HepG2 (cell line): ENCODE data around the gene POLR2H. TPM values are rescaled to one million over a fixed set of nuclear protein-coding genes. Genes with fewer than 3 reads are reported as not detected.
A peak's percentile ranks its signal among the peaks of the same experiment; 100 is the strongest.

ENCODE experiments used
- CAMTA2 ChIP-seq: sonication (generic); formaldehyde crosslinking; IDR thresholded peaks from 2 replicates; pipeline ENCODE4 v1.4.0; 2020; ENCODE audit warnings: mild to moderate bottlenecking, missing genetic modification reagents, borderline replicate concordance
- CENPBD1 ChIP-seq: sonication (generic); formaldehyde crosslinking; IDR thresholded peaks from 2 replicates; pipeline ENCODE4 v1.8.0; 2022; ENCODE audit warnings: missing genetic modification reagents, low read depth, mild to moderate bottlenecking, borderline replicate concordance
- ESRRA ChIP-seq: sonication (generic); formaldehyde crosslinking; IDR thresholded peaks from 2 replicates; pipeline ENCODE4 v1.5.1; 2020; ENCODE audit warnings: mild to moderate bottlenecking, low read depth, missing genetic modification reagents
- GFI1 ChIP-seq: sonication (generic); formaldehyde crosslinking; IDR thresholded peaks from 2 replicates; pipeline ENCODE4 v1.5.0; 2020; ENCODE audit warnings: missing genetic modification reagents, mild to moderate bottlenecking, borderline replicate concordance
- HDAC1 ChIP-seq: sonication (generic); formaldehyde crosslinking; IDR thresholded peaks from 2 replicates; pipeline ENCODE4 v1.5.1; 2020; ENCODE audit warnings: mild to moderate bottlenecking, missing genetic modification reagents
- HIC2 ChIP-seq: sonication (generic); formaldehyde crosslinking; IDR thresholded peaks from 2 replicates; pipeline ENCODE4 v1.9.0; 2022; ENCODE audit warnings: low read depth, missing genetic modification reagents
- HMGXB4 ChIP-seq, 2 experiments: sonication (generic) in 1 of 2; formaldehyde crosslinking in 1 of 2; IDR thresholded peaks; 2 replicates each; pipeline versions ENCODE4 v1.4.0 to v1.6.1; 2018 to 2020; ENCODE audit warnings: missing genetic modification reagents in 2 of 2, borderline replicate concordance in 1 of 2, low read depth in 1 of 2, mild to moderate bottlenecking in 1 of 2, missing biosample characterization in 1 of 2
- HOXA5 ChIP-seq: sonication (generic); formaldehyde crosslinking; IDR thresholded peaks from 2 replicates; pipeline ENCODE4 v1.4.0; 2020; ENCODE audit warnings: missing genetic modification reagents
- IRX3 ChIP-seq: sonication (generic); formaldehyde crosslinking; IDR thresholded peaks from 2 replicates; pipeline ENCODE4 v1.8.1; 2023; ENCODE audit warnings: mild to moderate bottlenecking, low read depth, missing genetic modification reagents, borderline replicate concordance
- KDM2A ChIP-seq: sonication (generic); formaldehyde crosslinking; IDR thresholded peaks from 2 replicates; pipeline ENCODE4 v1.4.0; 2020; ENCODE audit warnings: low read depth, missing genetic modification reagents, borderline replicate concordance
- MYC ChIP-seq: sonication (generic); formaldehyde crosslinking; IDR thresholded peaks from 2 replicates; pipeline ENCODE4 v1.9.0; 2021; ENCODE audit warnings: missing genetic modification reagents, borderline replicate concordance
- POGZ ChIP-seq: sonication (generic); formaldehyde crosslinking; IDR thresholded peaks from 2 replicates; pipeline ENCODE4 v1.4.0; 2020; ENCODE audit warnings: mild to moderate bottlenecking, missing genetic modification reagents
- RBFOX2 ChIP-seq: fragments of 200-400 bp; formaldehyde crosslinking; IDR thresholded peaks from 2 replicates; pipeline ENCODE4 v1.6.1; 2017; ENCODE audit warnings: low read depth, mild to moderate bottlenecking, low read length
- RXRA ChIP-seq: sonication (generic); formaldehyde crosslinking; IDR thresholded peaks from 2 replicates; pipeline ENCODE4 v1.5.1; 2020; ENCODE audit warnings: missing genetic modification reagents
- SMARCE1 ChIP-seq: fragments of 450-650 bp; IDR thresholded peaks from 2 replicates; pipeline ENCODE4 v1.6.1; 2017; ENCODE audit warnings: borderline replicate concordance
- TEAD3 ChIP-seq: optimal IDR thresholded peaks from 2 replicates; pipeline ENCODE3; 2016; ENCODE audit warnings: borderline replicate concordance
- TMF1 ChIP-seq: sonication (generic); formaldehyde crosslinking; IDR thresholded peaks from 2 replicates; pipeline ENCODE4 v1.8.1; 2022; ENCODE audit warnings: low read depth, missing genetic modification reagents
- XBP1 ChIP-seq: sonication (generic); formaldehyde crosslinking; IDR thresholded peaks from 2 replicates; pipeline ENCODE4 v1.5.0; 2020; ENCODE audit warnings: missing genetic modification reagents
- ZBTB14 ChIP-seq: sonication (generic); formaldehyde crosslinking; IDR thresholded peaks from 2 replicates; pipeline ENCODE4 v1.4.0; 2020; ENCODE audit warnings: missing genetic modification reagents
- ZGPAT ChIP-seq: IDR thresholded peaks from 2 replicates; pipeline ENCODE4 v1.6.1; 2016; ENCODE audit warnings: mild to moderate bottlenecking
- ZNF737 ChIP-seq: sonication (generic); formaldehyde crosslinking; IDR thresholded peaks from 2 replicates; pipeline ENCODE4 v1.5.0; 2020; ENCODE audit warnings: missing genetic modification reagents, mild to moderate bottlenecking, borderline replicate concordance
- ZNF777 ChIP-seq: sonication (generic); formaldehyde crosslinking; IDR thresholded peaks from 2 replicates; pipeline ENCODE4 v1.4.0; 2020; ENCODE audit warnings: missing genetic modification reagents
- polyA plus RNA-seq, 8 experiments: library from polyadenylated mRNA; depleted of rRNA in 3 of 8; stranded (reverse) in 7 of 8; unstranded in 1 of 8; fragments of >200 nt; fragmentation: Illumina TruSeq in 4 of 8; extraction: Trizol in 4 of 8; gene quantifications; 2 replicates each; pipeline versions ENCODE4 v1.2.1 to v1.2.3, GENCODE V29; 2011 to 2016; ENCODE audit warnings: low read depth in 4 of 8, missing spikeins in 1 of 8, mixed read lengths in 1 of 8; ENCODE audit not compliant: insufficient read depth in 1 of 8
- total RNA-seq, 5 experiments: library from RNA; depleted of rRNA; stranded (reverse); fragments of >200 nt; fragmentation: Illumina TruSeq; extraction: Trizol; gene quantifications; 2 replicates each; pipeline ENCODE4 v1.2.3, GENCODE V29; 2016; ENCODE audit warnings: low read depth in 1 of 5

The POLR2H gene
- total and polyA plus RNA-seq, 2 of the 13 experiments (the other 11 are each of a cell fraction or from before 2014, with no cell fraction given): 118 to 194 TPM

- peak; percentile 60; the same call in 1 of the 2 replicates for TF ChIP-seq GFI1 (CRISPR knock-in tag)
- TF ChIP-seq HOXA5 (CRISPR knock-in tag): peak; percentile 18; the same call in 1 of the 2 replicates
- TF ChIP-seq ESRRA (CRISPR knock-in tag): no peak
- peak; percentile 37; the same call in 1 of the 2 replicates for TF ChIP-seq RXRA (CRISPR knock-in tag)
- TF ChIP-seq TEAD3: peak; percentile 16
- no peak for TF ChIP-seq ZNF737 (CRISPR knock-in tag)
- TF ChIP-seq HIC2: no peak
- peak; percentile 66 for TF ChIP-seq ZNF777 (CRISPR knock-in tag)
- TF ChIP-seq CAMTA2 (CRISPR knock-in tag): 0 out of 2 replicates have a peak, but pooled peaks have one; percentile 48
- TF ChIP-seq MYC (CRISPR knock-in tag): peak; percentile 81; the same call in 1 of the 2 replicates
- TF ChIP-seq POGZ: 0 out of 2 replicates have a peak, but pooled peaks have one; percentile 16
- TF ChIP-seq ZGPAT (CRISPR knock-in tag): peak; percentile 61; the same call in 1 of the 2 replicates
- TF ChIP-seq HMGXB4 (CRISPR knock-in tag; IDR thresholded peaks at IDR 0.05; ENCODE audit: borderline replicate concordance in 1 of 2, low read depth in 1 of 2): 0 out of 4 replicates have a peak, but pooled peaks of 1 of the 2 experiments have one; percentile 58
- TF ChIP-seq ZBTB14 (CRISPR knock-in tag): no peak
- TF ChIP-seq HDAC1 (CRISPR knock-in tag): peak; percentile 15; the same call in 1 of the 2 replicates
- peak; percentile 89 for TF ChIP-seq RBFOX2
- no peak for TF ChIP-seq SMARCE1
- no peak for TF ChIP-seq XBP1 (CRISPR knock-in tag)
- TF ChIP-seq CENPBD1 (CRISPR knock-in tag): no peak
- peak; percentile 45; the same call in 1 of the 2 replicates for TF ChIP-seq KDM2A (CRISPR knock-in tag)
- peak; percentile 77; the same call in 1 of the 2 replicates for TF ChIP-seq TMF1
- peak; percentile 79 for TF ChIP-seq IRX3 (CRISPR knock-in tag)
Measured at GRCh38 chr3:184314700-184315542, 46.6 kb upstream of the POLR2H start (continued).
